DMS79 (cell line): ENCODE results near the gene GABPB2.

ENCODE experiments used
- DNase-seq: peaks from one replicate; lab custom pipeline; 2025; lab: John Stamatoyannopoulos, UW

Gene GABPB2

GRCh38 chr1:151070474-151071276 is at the start of gene GABPB2:
GABPB2 (plus strand) TSS chr1:151070761; CDS start chr1:151088190, 17,429 bp downstream.
- DNase-seq: peak; percentile 65

- peak; percentile 38 for DNase-seq
Observed at GRCh38 chr1:151024540-151025146, 45.9 kb upstream of the GABPB2 start.

GRCh38 chr1:151026460-151026859 is 44.1 kb upstream of the GABPB2 start:
- no peak for DNase-seq

- no peak for DNase-seq
Observed at GRCh38 chr1:151032164-151032563, 38.4 kb upstream of the GABPB2 start.

DNA sequence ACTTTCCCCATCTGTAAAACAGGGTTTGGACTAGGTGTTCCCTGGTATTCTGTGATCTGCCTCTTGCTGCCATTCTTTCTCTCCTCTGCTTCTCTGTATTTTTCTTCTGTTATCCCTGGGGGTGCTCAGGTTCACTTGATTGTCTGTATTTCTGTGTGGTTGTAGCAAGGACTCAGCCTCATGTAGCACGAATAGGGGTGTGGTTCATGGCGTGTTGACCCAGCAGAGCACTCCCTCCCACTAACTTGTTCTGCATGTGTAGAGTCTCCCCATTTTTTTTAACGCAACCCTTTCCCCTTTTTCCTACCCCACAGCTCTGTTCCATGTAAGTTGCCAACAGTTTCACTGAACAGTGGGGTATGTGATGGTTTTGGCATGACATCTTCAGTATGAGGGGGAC is 35.4 kb upstream of the GABPB2 start:
- DNase-seq: no peak

DNA sequence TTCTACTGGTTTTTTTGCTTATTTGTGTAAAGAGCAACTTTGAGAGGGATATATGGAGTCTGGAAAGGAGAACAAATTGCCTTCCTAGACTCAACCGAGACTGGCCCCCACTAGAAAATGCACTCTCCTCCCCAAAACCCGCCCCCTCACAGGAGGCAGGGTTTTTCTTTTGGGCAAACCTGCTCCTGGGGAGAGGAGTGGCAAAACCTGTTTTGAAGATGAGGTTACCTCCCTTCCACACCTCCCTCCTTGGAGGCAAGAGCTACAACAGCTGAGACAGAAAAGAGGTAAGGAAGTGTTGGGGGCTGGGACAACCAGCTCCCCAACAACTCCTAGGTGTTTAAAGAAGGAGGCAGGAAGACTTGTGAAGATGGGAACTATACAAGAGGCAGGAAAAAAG is 34.2 kb upstream of the GABPB2 start, which contains the start of gene BNIPL:
BNIPL (plus strand) TSS at position 231 of the 400 bp plus-strand sequence; CDS start at position 371, 140 bp downstream.
- DNase-seq: no peak

DNA sequence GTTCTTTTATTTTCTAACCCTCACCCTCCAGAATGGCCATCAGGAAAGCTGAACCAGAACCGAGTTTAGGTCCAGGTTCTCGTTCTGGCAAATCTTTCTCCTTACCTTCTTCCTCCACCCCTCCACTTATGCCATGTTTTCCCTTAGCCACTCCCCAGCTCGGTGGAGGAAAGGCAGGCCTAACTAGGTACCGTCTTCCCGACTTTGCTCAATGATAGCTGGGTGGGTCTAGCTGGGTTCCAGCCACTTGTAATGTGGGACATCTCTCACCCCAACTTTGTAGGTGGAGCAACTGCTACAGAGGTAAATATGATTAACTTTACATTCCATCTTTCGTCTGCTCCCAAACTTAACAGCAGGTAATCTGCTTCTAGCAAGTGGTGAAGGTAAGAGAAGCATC is 33.5 kb upstream of the GABPB2 start:
- no peak for DNase-seq

GRCh38 chr1:151039521-151039920 is 31.0 kb upstream of the GABPB2 start:
- no peak for DNase-seq

DNA sequence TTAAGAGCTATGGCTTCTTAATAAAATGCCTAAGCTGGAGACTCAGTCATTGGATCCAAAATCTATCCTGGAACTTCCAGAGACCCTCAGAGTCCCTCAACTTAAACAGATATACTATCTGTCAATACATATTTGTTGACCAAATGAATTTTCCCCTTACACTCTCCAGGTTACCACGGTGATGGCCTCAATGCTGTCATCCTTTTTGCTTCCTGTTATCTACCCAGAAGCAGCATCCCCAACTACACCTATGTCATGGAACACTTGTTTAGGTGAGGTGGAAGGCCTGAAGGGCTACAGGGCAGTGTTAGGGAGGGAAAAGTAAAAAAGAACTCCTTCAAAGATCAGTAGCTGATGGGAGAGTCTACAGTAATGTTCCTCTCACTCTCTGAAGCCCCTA is 27.4 kb upstream of the GABPB2 start:
- DNase-seq: no peak

DNA sequence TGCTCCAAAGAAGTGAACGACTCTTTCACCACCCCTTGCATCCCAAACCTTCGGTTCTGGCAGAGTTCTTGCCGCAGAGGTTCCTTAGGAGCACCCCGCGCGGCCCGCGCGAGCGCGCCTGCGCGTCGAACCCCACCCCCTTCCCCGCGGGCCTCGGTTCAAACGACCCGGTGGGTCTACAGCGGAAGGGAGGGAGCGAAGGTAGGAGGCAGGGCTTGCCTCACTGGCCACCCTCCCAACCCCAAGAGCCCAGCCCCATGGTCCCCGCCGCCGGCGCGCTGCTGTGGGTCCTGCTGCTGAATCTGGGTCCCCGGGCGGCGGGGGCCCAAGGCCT is 23.0 kb upstream of the GABPB2 start, which contains the start of gene C1orf56:
C1orf56 (plus strand) TSS at position 161 of the 334 bp plus-strand sequence; CDS start at position 258, 97 bp downstream.
- DNase-seq: peak; percentile 62

DNA sequence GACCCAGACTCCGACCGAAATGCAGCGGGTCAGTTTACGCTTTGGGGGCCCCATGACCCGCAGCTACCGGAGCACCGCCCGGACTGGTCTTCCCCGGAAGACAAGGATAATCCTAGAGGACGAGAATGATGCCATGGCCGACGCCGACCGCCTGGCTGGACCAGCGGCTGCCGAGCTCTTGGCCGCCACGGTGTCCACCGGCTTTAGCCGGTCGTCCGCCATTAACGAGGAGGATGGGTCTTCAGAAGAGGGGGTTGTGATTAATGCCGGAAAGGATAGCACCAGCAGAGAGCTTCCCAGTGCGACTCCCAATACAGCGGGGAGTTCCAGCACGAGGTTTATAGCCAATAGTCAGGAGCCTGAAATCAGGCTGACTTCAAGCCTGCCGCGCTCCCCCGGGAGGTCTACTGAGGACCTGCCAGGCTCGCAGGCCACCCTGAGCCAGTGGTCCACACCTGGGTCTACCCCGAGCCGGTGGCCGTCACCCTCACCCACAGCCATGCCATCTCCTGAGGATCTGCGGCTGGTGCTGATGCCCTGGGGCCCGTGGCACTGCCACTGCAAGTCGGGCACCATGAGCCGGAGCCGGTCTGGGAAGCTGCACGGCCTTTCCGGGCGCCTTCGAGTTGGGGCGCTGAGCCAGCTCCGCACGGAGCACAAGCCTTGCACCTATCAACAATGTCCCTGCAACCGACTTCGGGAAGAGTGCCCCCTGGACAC is 22.5 kb upstream of the GABPB2 start:
- DNase-seq: peak; percentile 48

DNA sequence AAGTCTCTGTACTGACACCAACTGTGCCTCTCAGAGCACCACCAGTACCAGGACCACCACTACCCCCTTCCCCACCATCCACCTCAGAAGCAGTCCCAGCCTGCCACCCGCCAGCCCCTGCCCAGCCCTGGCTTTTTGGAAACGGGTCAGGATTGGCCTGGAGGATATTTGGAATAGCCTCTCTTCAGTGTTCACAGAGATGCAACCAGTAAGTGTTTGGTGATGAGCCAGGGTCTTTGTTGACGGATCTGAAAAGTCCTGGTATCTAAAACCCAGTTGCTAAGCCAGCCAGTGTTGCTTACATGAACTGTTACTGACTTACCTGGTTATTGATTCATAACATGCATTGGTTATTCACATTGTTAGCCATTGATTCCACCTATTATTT is 21.9 kb upstream of the GABPB2 start:
- peak; percentile 30 for DNase-seq

DNA sequence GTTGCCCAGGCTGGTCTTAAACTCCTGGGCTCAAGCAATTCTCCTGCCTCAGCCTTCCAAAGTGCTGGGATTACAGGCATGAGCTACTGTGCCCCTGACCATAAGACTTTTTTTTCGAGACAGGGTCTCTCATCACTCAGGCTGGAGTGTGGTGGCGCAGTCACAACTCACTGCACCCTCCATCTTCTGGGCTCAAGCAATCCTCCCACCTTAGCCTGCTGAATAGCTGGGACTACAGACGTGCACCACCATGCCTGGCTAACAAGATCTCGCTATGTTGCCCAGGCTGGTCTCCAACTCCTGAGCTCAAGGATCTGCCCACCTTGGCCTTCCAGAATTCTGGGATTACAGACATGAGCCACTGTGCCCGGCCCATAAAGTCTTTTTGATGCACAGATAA is 21.1 kb upstream of the GABPB2 start:
- DNase-seq: no peak

GRCh38 chr1:151050051-151050688 is 20.4 kb upstream of the GABPB2 start:
- no peak for DNase-seq

- DNase-seq: no peak
Observed at GRCh38 chr1:151051356-151052009, 19.1 kb upstream of the GABPB2 start.

DNA sequence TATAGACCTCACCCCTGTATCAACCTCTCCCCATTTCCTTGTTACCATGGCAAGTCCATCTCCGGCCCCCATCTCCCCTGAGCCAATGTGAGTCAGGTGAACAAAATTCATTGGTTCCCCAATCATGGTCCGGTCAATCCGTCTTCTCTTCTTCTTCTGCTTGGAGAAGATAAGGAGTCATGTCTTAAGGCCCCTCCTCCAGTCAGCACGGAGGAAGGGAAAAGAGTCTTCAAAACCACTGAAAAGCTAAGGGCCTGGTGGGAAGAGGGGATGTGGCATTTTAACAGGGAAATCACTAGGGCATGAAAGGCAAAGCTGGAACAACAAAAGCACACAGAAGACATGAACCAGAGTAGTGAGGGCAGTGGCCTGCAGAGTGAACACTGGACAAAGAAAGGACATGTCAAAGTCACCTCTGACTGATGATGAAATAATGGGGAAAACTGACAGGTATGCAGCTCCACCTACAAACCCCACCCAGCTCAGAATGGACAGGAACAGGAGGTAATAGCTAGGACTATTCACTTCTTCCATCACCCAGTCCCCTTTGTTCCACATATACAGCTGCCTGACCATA is 15.5 kb upstream of the GABPB2 start:
- no peak for DNase-seq

DNA sequence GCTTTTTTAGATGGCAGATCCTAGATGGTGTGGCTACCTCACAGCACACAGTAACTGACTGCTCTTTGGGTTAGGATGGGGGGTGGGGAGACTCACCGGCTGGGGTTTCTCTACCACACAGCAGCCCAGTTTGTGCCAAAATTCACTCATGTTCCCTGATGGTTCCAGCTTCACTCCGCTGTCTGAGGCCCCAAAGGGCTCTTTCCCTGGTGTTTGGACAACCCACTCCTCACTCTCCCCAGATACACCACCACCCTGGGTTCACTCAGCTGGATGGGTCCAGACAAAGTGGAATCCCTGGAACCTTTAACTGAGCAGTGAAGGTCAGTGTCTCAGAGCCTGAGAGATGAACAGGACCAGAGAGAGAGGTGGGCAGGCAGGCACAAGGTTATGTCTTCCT is 15.0 kb upstream of the GABPB2 start:
- DNase-seq: no peak

GRCh38 chr1:151056149-151056548 is 14.4 kb upstream of the GABPB2 start:
- no peak for DNase-seq

- peak; percentile 85 for DNase-seq
Observed at GRCh38 chr1:151058692-151059091, 11.9 kb upstream of the GABPB2 start.

GRCh38 chr1:151059109-151060006 is 11.2 kb upstream of the GABPB2 start, which contains the start of gene CDC42SE1:
CDC42SE1 (minus strand) TSS chr1:151059622; CDS start chr1:151055730, 3,892 bp downstream.
- peak; percentile 55 for DNase-seq
